Measurements from ENCODE around the gene SEC11A.
"Not testable (repeated sequence)": the region's sequence is repeated elsewhere in the genome, so short reads cannot be mapped to it uniquely, and the experiment has no call there.

The SEC11A gene

GRCh38 chr15:84645997-84646396, 69.9 kb downstream of the SEC11A start:
- Histone ChIP-seq H3K4me1 (no peaks in the 10 kb centered on the region), H3K27ac (no peak overlapping the region), H3K9ac (no peak overlapping the region), H3K79me2 (no peaks in the 10 kb centered on the region), H3K27me3 (ENCODE audit: control insufficient read depth, insufficient read depth, low read length) (no peaks in the 10 kb centered on the region), H3K9me3 (ENCODE audit: control insufficient read depth, low read length) (no peaks in the 10 kb centered on the region), H3K4me2 (ENCODE audit: low read length) (no peak overlapping the region), H3K4me3 (ENCODE audit: low read depth, low read length) (no peak overlapping the region), H2AFZ (no peak overlapping the region), H3K36me3 (ENCODE audit: control insufficient read depth, insufficient read depth, low read length) (no peaks in the 10 kb centered on the region)
- no peak for TF ChIP-seq CTCF (IDR thresholded peaks at IDR 0.05)

GRCh38 chr15:84645496-84645895, 70.4 kb downstream of the SEC11A start:
- H3K27me3 ChIP-seq (ENCODE audit: control insufficient read depth, insufficient read depth, low read length) = no peaks in the 10 kb centered on the region
- H3K9ac ChIP-seq = no peak overlapping the region
- H2AFZ ChIP-seq = no peak overlapping the region
- no peaks in the 10 kb centered on the region for H3K36me3 ChIP-seq (ENCODE audit: control insufficient read depth, insufficient read depth, low read length)
- TF ChIP-seq CTCF (IDR thresholded peaks at IDR 0.05) = no peak
- H3K27ac ChIP-seq = no peak overlapping the region
- H3K4me2 ChIP-seq (ENCODE audit: low read length) = no peak overlapping the region
- H3K4me1 ChIP-seq = no peaks in the 10 kb centered on the region
- no peak overlapping the region for H3K4me3 ChIP-seq (ENCODE audit: low read depth, low read length)
- H3K9me3 ChIP-seq (ENCODE audit: control insufficient read depth, low read length) = no peaks in the 10 kb centered on the region
- H3K79me2 ChIP-seq = no peaks in the 10 kb centered on the region

GRCh38 chr15:84643838-84644237, 72.1 kb downstream of the SEC11A start:
- Histone ChIP-seq H3K27me3 (ENCODE audit: control insufficient read depth, insufficient read depth, low read length) (no peaks in the 10 kb centered on the region), H3K4me2 (ENCODE audit: low read length) (no peak overlapping the region), H3K4me1 (no peaks in the 10 kb centered on the region), H3K4me3 (ENCODE audit: low read depth, low read length) (no peak overlapping the region), H3K36me3 (ENCODE audit: control insufficient read depth, insufficient read depth, low read length) (no peaks in the 10 kb centered on the region), H3K9me3 (ENCODE audit: control insufficient read depth, low read length) (no peaks in the 10 kb centered on the region), H3K27ac (no peak overlapping the region), H2AFZ (no peak overlapping the region), H3K79me2 (no peaks in the 10 kb centered on the region), H3K9ac (no peak overlapping the region)
- TF ChIP-seq CTCF (IDR thresholded peaks at IDR 0.05) = no peak

- H3K4me2 ChIP-seq (ENCODE audit: low read length); H2AFZ ChIP-seq; H3K27ac ChIP-seq; H3K4me3 ChIP-seq (ENCODE audit: low read depth, low read length); H3K9me3 ChIP-seq (ENCODE audit: control insufficient read depth, low read length); H3K9ac ChIP-seq; H3K4me1 ChIP-seq; H3K36me3 ChIP-seq (ENCODE audit: control insufficient read depth, insufficient read depth, low read length); H3K27me3 ChIP-seq (ENCODE audit: control insufficient read depth, insufficient read depth, low read length); H3K79me2 ChIP-seq: not testable (repeated sequence)
These were observed 73.3 kb downstream of the SEC11A start for GRCh38 chr15:84642640-84643039.

GRCh38 chr15:84641871-84642270, 74.1 kb downstream of the SEC11A start:
- H3K4me1 ChIP-seq; H3K9me3 ChIP-seq (ENCODE audit: control insufficient read depth, low read length); H3K79me2 ChIP-seq; H3K4me2 ChIP-seq (ENCODE audit: low read length); H2AFZ ChIP-seq; H3K27me3 ChIP-seq (ENCODE audit: control insufficient read depth, insufficient read depth, low read length); H3K36me3 ChIP-seq (ENCODE audit: control insufficient read depth, insufficient read depth, low read length); H3K9ac ChIP-seq; H3K4me3 ChIP-seq (ENCODE audit: low read depth, low read length); H3K27ac ChIP-seq: not testable (repeated sequence)

GRCh38 chr15:84638103-84638502, 77.8 kb downstream of the SEC11A start:
- no peaks in the 10 kb centered on the region for H3K27me3 ChIP-seq (ENCODE audit: control insufficient read depth, insufficient read depth, low read length)
- H3K27ac ChIP-seq = no peak overlapping the region
- no peaks in the 10 kb centered on the region for H3K9me3 ChIP-seq (ENCODE audit: control insufficient read depth, low read length)
- H3K36me3 ChIP-seq (ENCODE audit: control insufficient read depth, insufficient read depth, low read length) = no peaks in the 10 kb centered on the region
- H3K4me2 ChIP-seq (ENCODE audit: low read length) = no peak overlapping the region
- TF ChIP-seq CTCF (IDR thresholded peaks at IDR 0.05) = no peak
- no peak overlapping the region for H3K4me3 ChIP-seq (ENCODE audit: low read depth, low read length)
- no peak overlapping the region for H3K9ac ChIP-seq
- H2AFZ ChIP-seq = no peak overlapping the region
- H3K79me2 ChIP-seq = no peaks in the 10 kb centered on the region
- H3K4me1 ChIP-seq = no peaks in the 10 kb centered on the region
